ENCODE measurements around the gene ZFP2. TPM values are rescaled to one million over a fixed set of nuclear protein-coding genes. Genes with fewer than 3 reads are reported as not detected.
"Not testable (repeated sequence)": the region's sequence is repeated elsewhere in the genome, so short reads cannot be mapped to it uniquely, and the experiment has no call there.

Gene ZFP2
- total RNA-seq, 1 experiment from 2014 or later: 0.29 TPM

DNA sequence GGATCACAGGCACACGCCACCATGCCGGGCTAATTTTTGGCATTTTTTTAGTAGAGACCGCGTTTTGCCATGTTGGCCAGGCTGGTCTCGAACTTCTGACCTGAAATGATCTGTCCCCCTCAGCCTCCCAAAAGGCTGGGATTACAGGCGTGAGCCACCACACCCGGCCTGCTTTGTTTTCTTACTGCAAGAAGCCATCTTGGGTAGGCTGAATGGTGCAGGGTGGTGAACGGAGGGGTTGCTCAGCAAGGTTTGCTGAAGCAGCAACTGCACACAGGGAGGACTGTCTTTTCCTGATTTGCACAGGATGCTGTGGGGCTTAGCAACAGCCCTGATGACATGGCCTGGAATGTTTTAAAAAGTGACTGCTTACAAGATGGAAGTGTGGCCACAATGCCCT, 25.3 kb upstream of the ZFP2 start:
- H3K36me3 Mint-ChIP-seq (ENCODE audit: insufficient read depth, unreplicated experiment): peaks cover 98% of the 10 kb centered on the region

DNA sequence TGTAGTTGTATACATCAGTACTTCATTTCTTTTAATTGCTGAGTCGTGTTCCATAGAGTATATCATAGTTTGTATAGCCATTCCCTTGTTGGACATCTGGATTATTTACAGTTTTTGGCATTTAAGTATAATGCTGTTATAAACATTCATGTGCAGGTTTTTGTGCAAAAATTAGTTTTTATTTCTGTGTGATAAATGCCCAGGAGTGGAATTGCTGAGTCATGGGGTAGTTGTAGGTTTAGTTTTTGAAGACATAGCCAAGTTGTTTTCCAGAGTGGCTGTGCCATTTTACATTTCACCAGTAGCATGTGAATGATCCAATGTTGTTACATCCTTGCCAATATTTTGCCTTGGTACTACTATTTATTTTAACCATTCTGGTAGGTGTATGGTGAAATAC, 23.4 kb upstream of the ZFP2 start:
- H3K27me3 ChIP-seq (replicated peaks; ENCODE audit: control insufficient read depth, insufficient read depth, low read length): no peaks in the 10 kb centered on the region
- H3K36me3 Mint-ChIP-seq (ENCODE audit: insufficient read depth, unreplicated experiment): peaks cover 98% of the 10 kb centered on the region
- no peak overlapping the region for H3K27ac Mint-ChIP-seq (ENCODE audit: unreplicated experiment)
- ChIA-PET CTCF (no interaction called here), POLR2A (no interaction called here)
- no peaks in the 10 kb centered on the region for H3K4me1 Mint-ChIP-seq (ENCODE audit: low read depth, unreplicated experiment)
- BruUV-seq (replicated peaks): no TSS peak
- H3K4me3 ChIP-seq (ENCODE audit: low read depth, low read length): no peak overlapping the region
- no peaks in the 10 kb centered on the region for H3K9me3 ChIP-seq
- H3K4me1 ChIP-seq: no peaks in the 10 kb centered on the region
- TF ChIP-seq, protein P1, sequence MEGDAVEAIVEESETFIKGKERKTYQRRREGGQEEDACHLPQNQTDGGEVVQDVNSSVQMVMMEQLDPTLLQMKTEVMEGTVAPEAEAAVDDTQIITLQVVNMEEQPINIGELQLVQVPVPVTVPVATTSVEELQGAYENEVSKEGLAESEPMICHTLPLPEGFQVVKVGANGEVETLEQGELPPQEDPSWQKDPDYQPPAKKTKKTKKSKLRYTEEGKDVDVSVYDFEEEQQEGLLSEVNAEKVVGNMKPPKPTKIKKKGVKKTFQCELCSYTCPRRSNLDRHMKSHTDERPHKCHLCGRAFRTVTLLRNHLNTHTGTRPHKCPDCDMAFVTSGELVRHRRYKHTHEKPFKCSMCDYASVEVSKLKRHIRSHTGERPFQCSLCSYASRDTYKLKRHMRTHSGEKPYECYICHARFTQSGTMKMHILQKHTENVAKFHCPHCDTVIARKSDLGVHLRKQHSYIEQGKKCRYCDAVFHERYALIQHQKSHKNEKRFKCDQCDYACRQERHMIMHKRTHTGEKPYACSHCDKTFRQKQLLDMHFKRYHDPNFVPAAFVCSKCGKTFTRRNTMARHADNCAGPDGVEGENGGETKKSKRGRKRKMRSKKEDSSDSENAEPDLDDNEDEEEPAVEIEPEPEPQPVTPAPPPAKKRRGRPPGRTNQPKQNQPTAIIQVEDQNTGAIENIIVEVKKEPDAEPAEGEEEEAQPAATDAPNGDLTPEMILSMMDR (IDR thresholded peaks at IDR 0.05; ENCODE audit: insufficient read depth in 1 of 2, low read depth in 1 of 2, low read length in 1 of 2, severe bottlenecking in 1 of 2, unreplicated experiment in 1 of 2): no peak
- no peaks in the 10 kb centered on the region for H3K27me3 Mint-ChIP-seq (ENCODE audit: insufficient read depth, unreplicated experiment)
- H3K36me3 ChIP-seq (ENCODE audit: control insufficient read depth, insufficient read depth, low read length): peaks cover 10% of the 10 kb centered on the region
- peaks cover 57% of the 10 kb centered on the region for H3K9me3 Mint-ChIP-seq (ENCODE audit: unreplicated experiment)
- no peak overlapping the region for H3K4me3 Mint-ChIP-seq (ENCODE audit: unreplicated experiment)
- no peak for DNase-seq
- intact Hi-C loops (cut with micrococcal nuclease; ENCODE audit: unreplicated experiment): no loop called here

More for the DNA sequence above, 25.3 kb upstream of the ZFP2 start:
- intact Hi-C loops (cut with micrococcal nuclease; ENCODE audit: unreplicated experiment): no loop called here
- POLR2A ChIA-PET: no interaction called here
- Mint-ChIP-seq H3K4me3 (ENCODE audit: unreplicated experiment) (no peak overlapping the region), H3K9me3 (ENCODE audit: unreplicated experiment) (peaks cover 45% of the 10 kb centered on the region), H3K27me3 (ENCODE audit: insufficient read depth, unreplicated experiment) (no peaks in the 10 kb centered on the region), H3K4me1 (ENCODE audit: low read depth, unreplicated experiment) (no peaks in the 10 kb centered on the region), H3K27ac (ENCODE audit: unreplicated experiment) (no peak overlapping the region)
- Histone ChIP-seq H3K4me3 (ENCODE audit: low read depth, low read length) (no peak overlapping the region), H3K9me3 (no peaks in the 10 kb centered on the region), H3K27me3 (replicated peaks; ENCODE audit: control insufficient read depth, insufficient read depth, low read length) (no peaks in the 10 kb centered on the region), H3K36me3 (ENCODE audit: control insufficient read depth, insufficient read depth, low read length) (peaks cover 9% of the 10 kb centered on the region), H3K4me1 (no peaks in the 10 kb centered on the region)
- TF ChIP-seq, protein P1 (IDR thresholded peaks at IDR 0.05; ENCODE audit: insufficient read depth in 1 of 2, low read depth in 1 of 2, low read length in 1 of 2, severe bottlenecking in 1 of 2, unreplicated experiment in 1 of 2): no peak
- no peak for DNase-seq
- no TSS peak for BruUV-seq (replicated peaks)
- CTCF ChIA-PET: no interaction called here

DNA sequence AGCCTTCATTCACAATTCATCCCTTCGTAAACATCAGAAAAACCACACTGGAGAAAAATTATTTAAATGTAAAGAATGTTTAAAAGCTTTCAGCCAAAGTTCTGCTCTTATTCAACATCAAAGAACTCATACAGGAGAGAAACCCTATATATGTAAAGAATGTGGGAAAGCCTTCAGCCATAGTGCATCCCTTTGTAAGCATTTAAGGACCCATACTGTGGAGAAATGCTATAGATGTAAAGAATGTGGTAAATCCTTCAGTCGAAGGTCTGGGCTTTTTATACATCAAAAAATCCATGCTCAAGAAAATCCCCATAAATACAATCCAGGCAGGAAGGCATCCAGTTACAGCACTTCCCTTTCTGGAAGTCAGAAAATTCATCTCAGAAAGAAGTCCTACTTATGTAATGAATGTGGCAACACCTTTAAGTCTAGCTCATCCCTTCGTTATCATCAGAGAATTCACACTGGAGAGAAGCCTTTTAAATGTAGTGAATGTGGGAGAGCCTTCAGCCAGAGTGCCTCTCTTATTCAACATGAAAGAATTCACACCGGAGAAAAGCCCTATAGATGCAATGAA, 12.5 kb upstream of the ZFP2 start:
- H3K9me3 ChIP-seq: peaks cover 67% of the 10 kb centered on the region
- H3K4me1 ChIP-seq; CTCF ChIA-PET; DNase-seq; H3K27ac Mint-ChIP-seq (ENCODE audit: unreplicated experiment); H3K27me3 Mint-ChIP-seq (ENCODE audit: insufficient read depth, unreplicated experiment); POLR2A ChIA-PET; H3K36me3 ChIP-seq (ENCODE audit: control insufficient read depth, insufficient read depth, low read length); H3K4me3 ChIP-seq (ENCODE audit: low read depth, low read length); H3K4me3 Mint-ChIP-seq (ENCODE audit: unreplicated experiment); H3K27me3 ChIP-seq (replicated peaks; ENCODE audit: control insufficient read depth, insufficient read depth, low read length); H3K4me1 Mint-ChIP-seq (ENCODE audit: low read depth, unreplicated experiment); intact Hi-C loops (cut with micrococcal nuclease; ENCODE audit: unreplicated experiment): not testable (repeated sequence)
- H3K36me3 Mint-ChIP-seq (ENCODE audit: insufficient read depth, unreplicated experiment): peaks cover 78% of the 10 kb centered on the region
- H3K9me3 Mint-ChIP-seq (ENCODE audit: unreplicated experiment): peaks cover 37% of the 10 kb centered on the region
- TSS peak; percentile 37 for BruUV-seq (replicated peaks)
